ENCODE data around the gene GNG8.
"Not testable (repeated sequence)": the region's sequence is repeated elsewhere in the genome, so short reads cannot be mapped to it uniquely, and the experiment has no call there.

The GNG8 gene

DNA sequence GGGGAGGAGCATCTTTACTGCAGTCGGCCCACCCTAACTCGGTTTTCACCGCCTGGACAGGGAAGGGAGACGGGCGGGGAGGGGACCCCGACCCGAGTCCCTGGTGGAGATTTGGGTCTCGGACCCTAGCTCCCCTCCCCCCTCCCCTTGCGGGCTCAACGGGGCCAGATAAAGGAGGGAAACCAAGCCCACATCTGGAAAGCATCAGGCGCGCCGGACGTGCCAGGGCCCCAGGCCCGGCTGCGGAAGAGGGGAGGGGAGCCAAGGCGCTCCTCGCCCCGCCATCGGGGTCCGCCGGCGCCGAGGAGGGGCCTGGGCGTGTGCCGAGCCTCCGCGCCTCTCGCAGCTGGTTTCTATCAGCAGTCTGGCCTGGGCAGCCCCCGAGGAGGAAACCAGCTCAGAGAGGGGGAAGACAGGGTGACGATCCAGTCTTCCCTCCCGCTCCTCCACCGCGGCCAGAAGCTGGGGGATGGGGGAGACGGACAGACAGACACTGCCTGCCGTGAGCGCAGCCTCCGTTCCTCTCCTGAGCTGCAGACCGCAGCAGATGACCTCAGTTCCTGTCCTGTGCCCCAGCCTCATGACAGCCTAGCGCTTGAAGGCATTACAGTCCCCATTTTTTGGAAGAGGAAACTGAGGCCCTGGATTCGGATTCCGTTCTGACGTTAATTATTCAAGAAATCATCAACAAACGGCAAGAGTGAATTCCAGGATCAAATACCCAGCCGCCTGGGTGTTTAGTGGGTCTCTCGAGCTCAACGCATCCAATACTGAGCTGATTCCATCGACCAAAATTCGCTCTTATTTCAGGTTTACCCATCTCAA lies 3.6 kb upstream of the GNG8 start:
- Histone ChIP-seq H3K27me3 (ENCODE audit: control insufficient read depth, insufficient read depth, low read length) (peaks cover 51% of the 10 kb centered on the region), H3K9me3 (ENCODE audit: control insufficient read depth, insufficient read depth, low read length) (no peaks in the 10 kb centered on the region), H3K36me3 (ENCODE audit: control insufficient read depth, insufficient read depth, low read length) (no peaks in the 10 kb centered on the region), H3K9ac (ENCODE audit: low read depth, low read length) (no peak overlapping the region), H3K4me1 (ENCODE audit: control insufficient read depth, insufficient read depth, low read length) (peaks cover 8% of the 10 kb centered on the region), H3K4me3 (ENCODE audit: low read depth, low read length) (peak overlapping the region; percentile 92)

DNA sequence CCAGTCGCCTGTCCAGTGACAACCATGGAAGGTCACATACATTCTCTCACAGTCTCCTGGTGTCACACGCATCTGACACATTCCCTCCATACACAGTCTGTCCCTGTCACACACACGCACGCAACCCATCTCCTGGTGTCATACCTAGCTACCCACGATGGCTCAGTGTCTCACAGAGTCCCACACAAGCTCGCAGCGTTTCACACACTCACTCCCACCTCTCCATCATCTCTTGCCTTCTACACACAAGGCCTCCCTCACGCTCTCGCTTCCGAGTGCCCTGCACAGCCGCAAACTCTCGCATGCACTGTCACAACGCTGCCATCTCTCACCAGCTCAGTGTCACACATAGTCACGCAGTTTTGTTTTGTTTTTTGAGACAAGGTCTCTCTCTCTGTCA lies 1.2 kb upstream of the GNG8 start:
- peaks cover 66% of the 10 kb centered on the region for H3K27me3 ChIP-seq (ENCODE audit: control insufficient read depth, insufficient read depth, low read length)
- H3K4me1 ChIP-seq (ENCODE audit: control insufficient read depth, insufficient read depth, low read length): peaks cover 13% of the 10 kb centered on the region
- H3K36me3 ChIP-seq (ENCODE audit: control insufficient read depth, insufficient read depth, low read length): no peaks in the 10 kb centered on the region
- H3K9ac ChIP-seq (ENCODE audit: low read depth, low read length): no peak overlapping the region
- H3K4me3 ChIP-seq (ENCODE audit: low read depth, low read length): no peak overlapping the region
- H3K9me3 ChIP-seq (ENCODE audit: control insufficient read depth, insufficient read depth, low read length): no peaks in the 10 kb centered on the region

DNA sequence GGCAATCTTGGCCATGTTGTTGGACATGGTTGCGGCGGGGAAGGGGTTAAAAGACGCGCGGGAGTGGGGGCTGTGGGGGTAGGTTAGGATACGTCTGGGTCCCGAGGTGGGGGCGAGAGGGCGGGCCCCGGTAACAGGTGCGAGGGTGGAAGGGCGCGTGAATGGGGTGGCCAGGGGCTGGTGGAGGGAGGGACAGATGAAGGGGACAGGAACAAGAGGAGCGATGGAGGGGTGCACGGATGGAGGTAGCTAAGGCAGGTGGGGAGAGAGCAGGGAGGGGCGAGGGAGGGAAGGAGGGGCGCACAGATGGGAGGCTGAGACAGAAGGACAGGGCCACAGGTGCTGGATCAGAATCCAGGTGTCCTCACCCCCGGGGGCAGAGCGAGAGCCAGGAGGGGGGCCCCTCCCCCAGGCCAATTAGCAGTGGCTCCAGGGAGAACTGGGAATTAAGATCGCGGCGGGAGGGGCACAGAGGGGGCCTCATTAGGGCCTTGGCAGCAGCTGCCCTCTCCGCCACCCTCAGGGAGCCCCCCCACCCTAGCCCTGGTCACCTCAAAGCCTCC lies 1.3 kb downstream of the GNG8 start:
- Histone ChIP-seq H3K4me1 (ENCODE audit: control insufficient read depth, insufficient read depth, low read length) (peaks cover 17% of the 10 kb centered on the region), H3K9me3 (ENCODE audit: control insufficient read depth, insufficient read depth, low read length) (no peaks in the 10 kb centered on the region), H3K27me3 (ENCODE audit: control insufficient read depth, insufficient read depth, low read length) (peaks cover 51% of the 10 kb centered on the region), H3K36me3 (ENCODE audit: control insufficient read depth, insufficient read depth, low read length) (no peaks in the 10 kb centered on the region), H3K9ac (ENCODE audit: low read depth, low read length) (no peak overlapping the region), H3K4me3 (ENCODE audit: low read depth, low read length) (peak overlapping the region; percentile 61)

DNA sequence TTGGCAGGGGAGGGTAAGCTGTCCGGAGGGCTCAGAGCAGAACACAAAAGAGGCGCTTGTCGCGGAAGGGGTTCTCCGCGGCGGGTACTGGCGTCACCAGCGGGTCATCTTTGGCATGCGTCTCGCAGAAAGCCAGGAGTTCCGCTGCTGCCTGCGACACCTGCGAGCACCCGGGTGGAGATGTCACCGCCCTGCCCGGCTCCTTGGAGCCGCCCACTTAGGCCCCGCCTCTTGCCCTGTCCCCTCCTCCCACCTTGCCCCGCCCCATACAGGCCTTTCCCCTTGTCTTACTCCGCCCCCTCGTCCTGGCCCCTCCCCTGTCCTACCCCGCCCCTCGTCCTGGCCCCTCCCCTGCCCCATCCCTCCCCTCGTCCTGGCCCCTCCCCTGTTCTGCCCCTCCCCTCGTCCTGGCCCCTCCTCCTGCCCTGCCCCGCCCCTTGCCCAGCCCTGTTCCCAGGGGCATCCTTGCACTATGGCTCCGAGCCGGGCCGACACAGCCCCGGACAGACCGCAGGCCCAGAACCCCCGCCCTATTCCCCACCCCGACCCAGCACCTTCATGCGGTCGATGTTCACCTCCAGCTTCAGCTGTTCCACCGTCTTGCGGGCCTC lies 1.9 kb downstream of the GNG8 start:
- peaks cover 17% of the 10 kb centered on the region for H3K4me1 ChIP-seq (ENCODE audit: control insufficient read depth, insufficient read depth, low read length)
- peak overlapping the region; percentile 61 for H3K4me3 ChIP-seq (ENCODE audit: low read depth, low read length)
- H3K9me3 ChIP-seq (ENCODE audit: control insufficient read depth, insufficient read depth, low read length): no peaks in the 10 kb centered on the region
- H3K27me3 ChIP-seq (ENCODE audit: control insufficient read depth, insufficient read depth, low read length): peaks cover 51% of the 10 kb centered on the region
- no peaks in the 10 kb centered on the region for H3K36me3 ChIP-seq (ENCODE audit: control insufficient read depth, insufficient read depth, low read length)
- H3K9ac ChIP-seq (ENCODE audit: low read depth, low read length): no peak overlapping the region

DNA sequence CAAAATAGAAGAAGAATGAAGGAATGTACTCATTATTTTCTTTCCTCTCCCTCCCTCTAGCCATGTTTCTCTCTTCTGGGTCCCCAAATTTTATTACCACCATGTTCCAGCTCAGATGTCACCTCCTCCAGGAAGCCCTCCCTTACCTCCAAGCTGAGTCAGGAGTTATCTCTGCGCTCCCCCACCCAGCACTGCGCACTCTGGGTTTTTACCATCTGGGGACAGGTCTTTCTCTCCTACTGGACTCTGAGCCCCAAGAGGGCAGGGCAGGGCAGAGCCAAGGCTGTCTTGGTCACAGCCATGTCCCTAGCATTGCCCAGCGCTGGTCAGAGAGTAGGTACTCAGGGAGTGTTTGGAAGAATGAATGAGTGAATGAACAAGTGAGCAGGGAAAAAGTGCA lies 2.9 kb downstream of the GNG8 start:
- Histone ChIP-seq H3K9ac (ENCODE audit: low read depth, low read length) (no peak overlapping the region), H3K27me3 (ENCODE audit: control insufficient read depth, insufficient read depth, low read length) (peaks cover 48% of the 10 kb centered on the region), H3K36me3 (ENCODE audit: control insufficient read depth, insufficient read depth, low read length) (no peaks in the 10 kb centered on the region), H3K4me1 (ENCODE audit: control insufficient read depth, insufficient read depth, low read length) (peaks cover 15% of the 10 kb centered on the region), H3K9me3 (ENCODE audit: control insufficient read depth, insufficient read depth, low read length) (no peaks in the 10 kb centered on the region), H3K4me3 (ENCODE audit: low read depth, low read length) (no peak overlapping the region)

DNA sequence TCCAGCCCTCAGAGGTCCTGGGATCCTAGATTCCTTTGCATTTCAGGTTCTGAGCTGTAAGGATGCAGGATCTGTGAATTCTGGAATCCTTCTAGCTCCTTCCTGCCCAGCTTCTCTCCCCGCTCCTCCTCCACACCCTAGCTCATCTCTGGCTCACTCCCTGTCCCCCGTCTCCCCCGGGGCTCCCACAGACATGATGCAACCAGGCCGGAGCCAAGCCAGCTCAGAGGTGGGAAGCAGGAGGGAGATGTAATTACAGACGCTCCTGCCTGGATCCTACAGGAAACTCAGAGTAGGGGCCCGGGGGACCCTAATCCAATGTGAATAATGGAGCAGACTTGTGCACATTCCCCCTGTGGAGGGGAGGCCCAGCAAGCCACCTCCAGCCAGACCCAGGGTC lies 4.5 kb downstream of the GNG8 start:
- no peak overlapping the region for H3K4me3 ChIP-seq (ENCODE audit: low read depth, low read length)
- H3K4me1 ChIP-seq (ENCODE audit: control insufficient read depth, insufficient read depth, low read length): peaks cover 13% of the 10 kb centered on the region
- H3K9me3 ChIP-seq (ENCODE audit: control insufficient read depth, insufficient read depth, low read length): no peaks in the 10 kb centered on the region
- no peak overlapping the region for H3K9ac ChIP-seq (ENCODE audit: low read depth, low read length)
- peaks cover 32% of the 10 kb centered on the region for H3K27me3 ChIP-seq (ENCODE audit: control insufficient read depth, insufficient read depth, low read length)
- no peaks in the 10 kb centered on the region for H3K36me3 ChIP-seq (ENCODE audit: control insufficient read depth, insufficient read depth, low read length)

DNA sequence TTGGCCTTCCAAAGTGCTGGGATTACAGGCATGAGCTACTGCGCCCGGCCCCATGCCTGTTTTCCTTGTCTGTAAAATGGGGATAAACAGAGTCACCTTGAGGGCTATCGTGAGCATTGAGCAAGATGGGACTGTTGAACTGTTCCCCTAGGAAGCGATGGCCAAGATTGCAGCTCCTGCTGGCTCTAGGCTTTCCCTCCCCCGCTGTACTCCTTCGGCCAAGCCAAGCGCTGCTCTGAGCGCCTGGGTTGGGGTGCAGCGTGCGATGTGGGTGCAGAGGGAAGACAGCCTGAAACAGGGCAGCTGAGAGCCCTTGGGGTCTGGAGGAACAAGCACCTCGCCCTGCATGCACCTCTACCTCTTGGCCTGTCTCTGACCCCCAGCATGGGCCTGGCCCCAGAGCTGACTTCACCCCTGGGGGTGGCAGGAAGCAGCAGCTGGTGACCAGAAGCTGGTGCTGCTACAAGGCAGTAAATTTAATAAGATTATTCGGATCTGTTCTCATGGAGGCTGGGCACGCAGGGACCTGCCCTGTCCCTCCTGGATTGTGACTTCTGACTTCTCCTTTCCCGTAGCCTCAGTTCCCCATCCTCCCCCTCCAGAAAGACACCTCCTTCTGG lies 5.3 kb downstream of the GNG8 start:
- Histone ChIP-seq H3K27me3 (ENCODE audit: control insufficient read depth, insufficient read depth, low read length) (peaks cover 25% of the 10 kb centered on the region), H3K36me3 (ENCODE audit: control insufficient read depth, insufficient read depth, low read length) (no peaks in the 10 kb centered on the region), H3K9ac (ENCODE audit: low read depth, low read length) (no peak overlapping the region), H3K4me1 (ENCODE audit: control insufficient read depth, insufficient read depth, low read length) (peaks cover 11% of the 10 kb centered on the region), H3K4me3 (ENCODE audit: low read depth, low read length) (no peak overlapping the region), H3K9me3 (ENCODE audit: control insufficient read depth, insufficient read depth, low read length) (no peaks in the 10 kb centered on the region)

DNA sequence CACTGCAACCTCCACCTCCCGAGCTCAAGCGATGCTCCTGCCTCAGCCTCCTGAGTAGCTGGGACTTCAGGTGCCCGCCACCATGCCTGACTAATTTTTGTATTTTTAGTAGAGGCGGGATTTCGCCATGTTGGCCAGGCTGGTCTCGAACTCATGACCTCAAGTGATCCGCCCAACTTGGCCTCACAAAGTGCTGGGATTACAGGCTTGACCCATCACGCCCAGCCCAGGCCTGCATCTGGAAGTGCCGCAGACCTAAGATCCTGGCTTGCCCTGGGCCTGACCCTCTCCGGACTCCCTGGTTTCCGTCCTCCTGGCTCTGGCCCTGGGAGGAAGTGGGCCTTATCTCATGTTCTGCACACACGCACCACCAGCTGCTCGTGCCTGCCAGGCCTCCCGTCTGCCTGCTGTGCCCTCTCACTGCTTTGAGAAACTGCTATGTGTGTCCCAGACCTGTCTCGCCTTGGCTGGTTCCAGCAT lies 6.4 kb downstream of the GNG8 start:
- Histone ChIP-seq H3K36me3 (ENCODE audit: control insufficient read depth, insufficient read depth, low read length) (no peaks in the 10 kb centered on the region), H3K4me3 (ENCODE audit: low read depth, low read length) (no peak overlapping the region), H3K27me3 (ENCODE audit: control insufficient read depth, insufficient read depth, low read length) (peaks cover 19% of the 10 kb centered on the region), H3K9ac (ENCODE audit: low read depth, low read length) (no peak overlapping the region), H3K9me3 (ENCODE audit: control insufficient read depth, insufficient read depth, low read length) (no peaks in the 10 kb centered on the region), H3K4me1 (ENCODE audit: control insufficient read depth, insufficient read depth, low read length) (peaks cover 11% of the 10 kb centered on the region)

DNA sequence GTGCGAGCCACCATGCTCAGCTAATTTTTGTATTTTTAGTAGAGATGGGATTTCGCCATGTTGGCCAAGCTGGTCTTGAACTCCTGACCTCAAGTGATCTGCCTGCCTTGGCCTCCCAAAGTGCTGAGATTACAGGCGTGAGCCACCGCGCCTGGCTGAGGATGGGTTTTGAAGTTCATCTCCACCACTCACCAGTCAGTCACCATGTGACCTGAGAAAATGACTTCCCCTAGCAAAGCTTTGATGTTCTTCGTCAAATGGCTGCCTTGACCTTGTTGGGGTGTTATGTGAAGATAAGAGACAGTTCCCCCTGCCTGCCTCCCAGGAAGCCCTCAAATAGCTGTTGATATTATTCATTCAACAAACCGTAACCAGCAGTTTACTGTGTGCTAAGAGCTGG lies 7.0 kb downstream of the GNG8 start:
- Histone ChIP-seq H3K27me3 (ENCODE audit: control insufficient read depth, insufficient read depth, low read length) (peaks cover 19% of the 10 kb centered on the region), H3K4me1 (ENCODE audit: control insufficient read depth, insufficient read depth, low read length) (peaks cover 11% of the 10 kb centered on the region)
- H3K36me3 ChIP-seq (ENCODE audit: control insufficient read depth, insufficient read depth, low read length); H3K9ac ChIP-seq (ENCODE audit: low read depth, low read length); H3K4me3 ChIP-seq (ENCODE audit: low read depth, low read length); H3K9me3 ChIP-seq (ENCODE audit: control insufficient read depth, insufficient read depth, low read length): not testable (repeated sequence)

DNA sequence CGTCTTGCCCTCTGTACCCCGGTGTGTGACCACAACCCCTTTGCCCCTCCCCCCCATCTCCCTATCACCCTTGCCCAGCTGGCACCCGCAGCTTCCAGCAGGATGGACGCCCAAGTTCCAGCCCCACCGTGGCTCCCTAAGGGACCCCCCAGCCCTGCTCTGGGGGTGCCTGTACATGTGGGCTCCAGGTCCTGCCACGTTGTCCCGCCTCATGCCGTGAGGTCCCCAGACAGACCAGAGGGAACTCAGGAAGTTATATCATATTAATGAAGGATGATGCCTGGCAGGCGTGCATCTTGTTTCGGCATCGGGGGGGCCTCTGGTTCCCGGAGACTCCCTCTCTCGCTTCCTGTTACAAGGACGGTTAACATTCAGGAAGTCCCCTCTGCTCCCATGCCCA lies 9.6 kb downstream of the GNG8 start:
- Histone ChIP-seq H3K36me3 (ENCODE audit: control insufficient read depth, insufficient read depth, low read length) (no peaks in the 10 kb centered on the region), H3K9ac (ENCODE audit: low read depth, low read length) (no peak overlapping the region), H3K9me3 (ENCODE audit: control insufficient read depth, insufficient read depth, low read length) (no peaks in the 10 kb centered on the region), H3K4me1 (ENCODE audit: control insufficient read depth, insufficient read depth, low read length) (peaks cover 6% of the 10 kb centered on the region), H3K4me3 (ENCODE audit: low read depth, low read length) (no peak overlapping the region), H3K27me3 (ENCODE audit: control insufficient read depth, insufficient read depth, low read length) (no peaks in the 10 kb centered on the region)

DNA sequence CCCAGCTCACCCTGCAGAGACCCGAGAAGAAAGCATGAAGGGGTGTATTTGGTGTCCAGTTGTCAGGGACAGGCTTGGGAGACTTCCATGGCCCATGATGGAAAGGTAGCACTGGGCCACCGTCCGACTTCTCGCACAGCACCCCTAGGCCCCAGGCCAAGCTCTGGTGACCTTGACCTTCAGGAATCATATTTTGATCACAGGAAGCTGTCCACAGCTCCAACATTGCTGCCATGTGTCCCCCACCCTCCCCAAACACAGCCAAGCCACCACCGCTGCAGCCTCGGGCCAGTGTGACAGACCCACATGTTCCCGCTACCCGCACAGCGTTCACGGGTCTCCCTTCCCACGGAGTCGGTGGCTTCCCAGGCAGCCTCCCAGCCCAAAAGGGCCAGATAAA lies 10.3 kb downstream of the GNG8 start:
- H3K36me3 ChIP-seq (ENCODE audit: control insufficient read depth, insufficient read depth, low read length): no peaks in the 10 kb centered on the region
- H3K9me3 ChIP-seq (ENCODE audit: control insufficient read depth, insufficient read depth, low read length): no peaks in the 10 kb centered on the region
- no peaks in the 10 kb centered on the region for H3K27me3 ChIP-seq (ENCODE audit: control insufficient read depth, insufficient read depth, low read length)
- no peak overlapping the region for H3K9ac ChIP-seq (ENCODE audit: low read depth, low read length)
- no peak overlapping the region for H3K4me3 ChIP-seq (ENCODE audit: low read depth, low read length)
- peaks cover 3% of the 10 kb centered on the region for H3K4me1 ChIP-seq (ENCODE audit: control insufficient read depth, insufficient read depth, low read length)

Data from iPS-15b (cell line).